ENCODE data around the gene VPS13D. TPM values are rescaled to one million over a fixed set of nuclear protein-coding genes. Genes with fewer than 3 reads are reported as not detected.

The VPS13D gene
- total RNA-seq, 2 donors from 2014 or later, result 54.0 to 63.3 TPM

GRCh38 chr1:12552951-12553921 lies 323.4 kb downstream of the VPS13D start:
- peak overlapping the region in 1 of 4 donors; percentile 27 for H3K27ac ChIP-seq
- no peaks in the 10 kb centered on the region for H3K27me3 ChIP-seq
- no peak for TF ChIP-seq CTCF (IDR thresholded peaks at IDR 0.05)
- TF ChIP-seq POLR2A (IDR thresholded peaks at IDR 0.05), result no peak
- WGBS, 2 donors, result 82 to 87% methylated on average over 13 to 16 of the region's 16 CpGs
- H3K9me3 ChIP-seq, result no peaks in the 10 kb centered on the region
- H3K4me3 ChIP-seq, result no peak overlapping the region
- H3K4me1 ChIP-seq, result peaks cover 9% of the 10 kb centered on the region
- no peaks in the 10 kb centered on the region for H3K36me3 ChIP-seq (replicated peaks in 1 of 2; ENCODE audit: insufficient read depth in 1 of 2, low read depth in 2 of 2)
- no peak for DNase-seq
- intact Hi-C loops (cut with DNase I), result no loop called here
- no peak for ATAC-seq

- H3K36me3 ChIP-seq (replicated peaks in 1 of 2; ENCODE audit: insufficient read depth in 1 of 2, low read depth in 2 of 2), result no peaks in the 10 kb centered on the region
- H3K27me3 ChIP-seq, result no peaks in the 10 kb centered on the region
- no peak overlapping the region for H3K27ac ChIP-seq
- WGBS, 2 donors, result 80 to 90% methylated on average over 1 to 3 of the region's 3 CpGs
- intact Hi-C loops (cut with DNase I), result no loop called here
- peaks cover 9% of the 10 kb centered on the region for H3K4me1 ChIP-seq
- no peak for ATAC-seq
- TF ChIP-seq CTCF (IDR thresholded peaks at IDR 0.05), result no peak
- TF ChIP-seq POLR2A (IDR thresholded peaks at IDR 0.05), result no peak
- no peaks in the 10 kb centered on the region for H3K9me3 ChIP-seq
- DNase-seq, result no peak
- no peak overlapping the region for H3K4me3 ChIP-seq
Measured at GRCh38 chr1:12553963-12554362, 324.1 kb downstream of the VPS13D start.

DNA sequence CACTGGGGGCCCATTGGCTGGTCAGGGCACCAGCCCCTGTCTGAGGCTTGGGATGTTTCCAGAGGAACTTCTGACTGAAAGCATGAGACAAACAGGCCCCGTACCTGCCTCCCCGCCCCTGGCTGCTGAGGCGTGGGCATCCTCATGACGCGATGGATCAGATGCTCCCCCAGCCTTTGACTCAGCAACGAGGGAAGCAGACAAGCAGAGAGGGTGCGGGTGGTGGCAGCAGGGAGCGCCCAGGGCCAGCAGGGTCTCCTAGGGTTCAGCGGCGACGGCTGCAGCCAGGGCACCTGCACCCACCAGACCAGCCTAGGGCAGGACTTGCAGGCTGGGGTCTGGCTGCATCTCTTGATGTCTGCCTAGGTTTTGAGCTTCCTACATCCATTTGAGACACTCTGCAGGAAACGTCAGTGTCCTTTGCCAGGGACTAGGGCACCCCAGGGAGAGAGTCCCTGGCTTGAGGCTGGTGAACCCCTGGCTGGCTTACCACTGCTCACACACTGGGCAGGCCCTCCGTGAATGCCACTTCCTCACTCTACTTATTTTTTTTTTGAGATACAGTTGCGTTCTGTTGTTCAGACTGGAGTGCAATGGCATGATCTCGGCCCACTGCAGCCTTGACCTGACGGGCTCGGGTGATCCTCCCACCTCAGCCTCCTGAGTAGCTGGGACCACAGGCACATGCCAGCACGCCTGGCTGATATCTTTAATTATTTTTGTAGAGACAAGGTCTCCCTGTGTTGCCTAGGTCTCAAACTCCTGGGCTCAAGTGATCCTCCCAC lies 324.9 kb downstream of the VPS13D start:
- no peaks in the 10 kb centered on the region for H3K36me3 ChIP-seq (replicated peaks in 1 of 2; ENCODE audit: insufficient read depth in 1 of 2, low read depth in 2 of 2)
- intact Hi-C loops (cut with DNase I), result no loop called here
- H3K27me3 ChIP-seq, result no peaks in the 10 kb centered on the region
- H3K4me3 ChIP-seq, result no peak overlapping the region
- H3K27ac ChIP-seq, result no peak overlapping the region
- ATAC-seq (no peak), DNase-seq (no peak)
- H3K4me1 ChIP-seq, result peaks cover 4% of the 10 kb centered on the region
- 90 to 94% methylated on average over 13 to 16 of the region's 18 CpGs for WGBS, 2 donors
- TF ChIP-seq CTCF (IDR thresholded peaks at IDR 0.05) (no peak), POLR2A (IDR thresholded peaks at IDR 0.05) (no peak)
- H3K9me3 ChIP-seq, result no peaks in the 10 kb centered on the region

DNA sequence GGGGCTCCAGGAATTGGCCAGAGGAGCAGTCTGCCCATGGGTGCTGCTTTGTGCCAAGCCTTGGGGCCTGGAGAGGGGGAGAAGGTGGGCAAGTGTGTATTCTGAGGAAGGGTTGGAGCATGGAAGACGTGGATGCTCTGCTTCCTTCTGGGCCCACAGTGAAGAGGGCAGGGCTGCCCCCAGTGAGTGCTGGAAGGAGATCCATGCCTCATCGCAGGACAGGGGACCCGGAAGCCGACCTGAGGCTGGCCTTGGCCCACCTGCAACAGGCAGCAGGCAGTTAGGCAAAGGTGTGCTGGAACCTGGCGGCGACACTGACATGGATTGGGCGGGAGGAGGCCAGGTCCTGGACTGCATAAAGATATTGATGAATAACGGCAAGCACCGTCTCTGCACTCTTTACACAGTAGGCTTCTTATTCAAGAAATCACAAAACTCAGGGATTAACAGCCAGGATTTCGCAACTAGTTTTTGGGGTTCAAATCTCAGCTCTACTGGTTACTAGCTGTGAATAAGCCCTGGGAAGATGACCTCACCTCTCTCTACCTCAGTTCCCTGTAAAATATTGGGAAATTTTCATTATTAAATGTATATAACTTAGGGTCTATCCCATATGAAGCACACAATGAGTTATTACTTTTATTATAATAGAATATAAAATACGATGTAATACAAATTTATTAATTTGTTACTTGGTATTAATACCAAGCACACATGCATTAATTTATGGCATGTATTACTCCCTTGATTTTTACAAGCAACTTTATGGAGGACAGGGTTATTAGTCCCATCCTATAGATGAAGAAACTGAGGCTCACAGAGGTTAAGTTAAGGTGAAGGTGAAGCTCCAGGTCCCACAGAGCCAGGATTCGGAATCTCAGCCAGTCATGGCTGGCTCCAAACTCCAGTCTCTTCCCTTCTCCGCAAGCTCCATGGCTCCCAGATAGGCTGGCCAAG lies 325.9 kb downstream of the VPS13D start:
- Histone ChIP-seq H3K4me3 (no peak overlapping the region), H3K36me3 (replicated peaks in 1 of 2; ENCODE audit: insufficient read depth in 1 of 2, low read depth in 2 of 2) (no peaks in the 10 kb centered on the region), H3K27me3 (no peaks in the 10 kb centered on the region), H3K4me1 (no peaks in the 10 kb centered on the region), H3K27ac (no peak overlapping the region), H3K9me3 (no peaks in the 10 kb centered on the region)
- no peak for ATAC-seq
- intact Hi-C loops (cut with DNase I), result no loop called here
- no peak for DNase-seq
- TF ChIP-seq CTCF (IDR thresholded peaks at IDR 0.05), result no peak
- TF ChIP-seq POLR2A (IDR thresholded peaks at IDR 0.05), result no peak
- 87 to 88% methylated on average over 12 to 13 of the region's 13 CpGs for whole genome bisulfite sequencing, 2 donors

All from body of pancreas (tissue), 4 donors.